ENCODE measurements around the gene LARGE1.

LARGE1 gene

DNA sequence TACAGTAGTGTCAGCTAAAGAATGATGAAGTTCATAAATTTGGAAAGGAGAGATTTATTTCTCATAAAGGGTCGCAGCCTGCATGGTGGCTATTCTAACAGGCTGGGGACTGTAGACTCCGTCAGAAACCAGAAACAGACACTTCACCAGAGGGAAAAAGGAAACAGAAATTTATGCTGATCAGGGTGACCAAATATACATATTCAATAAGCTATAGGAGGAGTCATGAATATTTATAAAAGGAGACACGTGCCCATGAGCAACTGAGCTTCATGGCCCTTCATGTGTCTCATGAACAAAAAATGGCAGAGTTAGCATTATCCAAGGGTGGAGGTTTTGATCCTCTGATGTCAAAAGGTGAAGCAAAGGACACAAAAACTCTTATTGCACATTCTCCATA is 392.1 kb downstream of the LARGE1 start:
- Histone ChIP-seq H3K27me3 (ENCODE audit: control insufficient read depth in 1 of 2, insufficient read depth in 2 of 2, low read length in 2 of 2) (no peaks in the 10 kb centered on the region), H3K9me3 (ENCODE audit: control insufficient read depth in 2 of 2, low read length in 2 of 2) (no peaks in the 10 kb centered on the region), H3K36me3 (ENCODE audit: control insufficient read depth in 2 of 2, insufficient read depth in 2 of 2, low read length in 2 of 2) (no peaks in the 10 kb centered on the region), H3K9ac (ENCODE audit: low read length in 2 of 2) (no peak overlapping the region), H3K4me3 (ENCODE audit: low read length in 2 of 2) (no peak overlapping the region), H3K27ac (ENCODE audit: low read length) (no peak overlapping the region), H3K4me1 (ENCODE audit: control insufficient read depth, insufficient read depth, low read length) (no peaks in the 10 kb centered on the region)

- no peak overlapping the region for H3K4me3 ChIP-seq (ENCODE audit: low read length in 2 of 2)
- H3K36me3 ChIP-seq (ENCODE audit: control insufficient read depth in 2 of 2, insufficient read depth in 2 of 2, low read length in 2 of 2), result no peaks in the 10 kb centered on the region
- H3K27me3 ChIP-seq (ENCODE audit: control insufficient read depth in 1 of 2, insufficient read depth in 2 of 2, low read length in 2 of 2), result no peaks in the 10 kb centered on the region
- H3K9ac ChIP-seq (ENCODE audit: low read length in 2 of 2), result no peak overlapping the region
- no peaks in the 10 kb centered on the region for H3K9me3 ChIP-seq (ENCODE audit: control insufficient read depth in 2 of 2, low read length in 2 of 2)
- no peak overlapping the region for H3K27ac ChIP-seq (ENCODE audit: low read length)
- no peaks in the 10 kb centered on the region for H3K4me1 ChIP-seq (ENCODE audit: control insufficient read depth, insufficient read depth, low read length)
Observed at GRCh38 chr22:33526434-33527107, 393.7 kb downstream of the LARGE1 start.

- no peaks in the 10 kb centered on the region for H3K4me1 ChIP-seq (ENCODE audit: control insufficient read depth, insufficient read depth, low read length)
- H3K36me3 ChIP-seq (ENCODE audit: control insufficient read depth in 2 of 2, insufficient read depth in 2 of 2, low read length in 2 of 2), result no peaks in the 10 kb centered on the region
- no peak overlapping the region for H3K4me3 ChIP-seq (ENCODE audit: low read length in 2 of 2)
- no peak overlapping the region for H3K27ac ChIP-seq (ENCODE audit: low read length)
- no peak overlapping the region for H3K9ac ChIP-seq (ENCODE audit: low read length in 2 of 2)
- no peaks in the 10 kb centered on the region for H3K27me3 ChIP-seq (ENCODE audit: control insufficient read depth in 1 of 2, insufficient read depth in 2 of 2, low read length in 2 of 2)
- H3K9me3 ChIP-seq (ENCODE audit: control insufficient read depth in 2 of 2, low read length in 2 of 2), result peaks cover 0 to 5% of the 10 kb centered on the region in 2 donors
Observed at GRCh38 chr22:33524511-33525260, 395.6 kb downstream of the LARGE1 start.

GRCh38 chr22:33521879-33522665 is 398.2 kb downstream of the LARGE1 start:
- H3K4me3 ChIP-seq (ENCODE audit: low read length in 2 of 2), result no peak overlapping the region
- no peaks in the 10 kb centered on the region for H3K36me3 ChIP-seq (ENCODE audit: control insufficient read depth in 2 of 2, insufficient read depth in 2 of 2, low read length in 2 of 2)
- H3K27me3 ChIP-seq (ENCODE audit: control insufficient read depth in 1 of 2, insufficient read depth in 2 of 2, low read length in 2 of 2), result no peaks in the 10 kb centered on the region
- no peak overlapping the region for H3K9ac ChIP-seq (ENCODE audit: low read length in 2 of 2)
- H3K4me1 ChIP-seq (ENCODE audit: control insufficient read depth, insufficient read depth, low read length), result peaks cover 8% of the 10 kb centered on the region
- H3K27ac ChIP-seq (ENCODE audit: low read length), result no peak overlapping the region
- H3K9me3 ChIP-seq (ENCODE audit: control insufficient read depth in 2 of 2, low read length in 2 of 2), result peaks cover 0 to 5% of the 10 kb centered on the region in 2 donors

DNA sequence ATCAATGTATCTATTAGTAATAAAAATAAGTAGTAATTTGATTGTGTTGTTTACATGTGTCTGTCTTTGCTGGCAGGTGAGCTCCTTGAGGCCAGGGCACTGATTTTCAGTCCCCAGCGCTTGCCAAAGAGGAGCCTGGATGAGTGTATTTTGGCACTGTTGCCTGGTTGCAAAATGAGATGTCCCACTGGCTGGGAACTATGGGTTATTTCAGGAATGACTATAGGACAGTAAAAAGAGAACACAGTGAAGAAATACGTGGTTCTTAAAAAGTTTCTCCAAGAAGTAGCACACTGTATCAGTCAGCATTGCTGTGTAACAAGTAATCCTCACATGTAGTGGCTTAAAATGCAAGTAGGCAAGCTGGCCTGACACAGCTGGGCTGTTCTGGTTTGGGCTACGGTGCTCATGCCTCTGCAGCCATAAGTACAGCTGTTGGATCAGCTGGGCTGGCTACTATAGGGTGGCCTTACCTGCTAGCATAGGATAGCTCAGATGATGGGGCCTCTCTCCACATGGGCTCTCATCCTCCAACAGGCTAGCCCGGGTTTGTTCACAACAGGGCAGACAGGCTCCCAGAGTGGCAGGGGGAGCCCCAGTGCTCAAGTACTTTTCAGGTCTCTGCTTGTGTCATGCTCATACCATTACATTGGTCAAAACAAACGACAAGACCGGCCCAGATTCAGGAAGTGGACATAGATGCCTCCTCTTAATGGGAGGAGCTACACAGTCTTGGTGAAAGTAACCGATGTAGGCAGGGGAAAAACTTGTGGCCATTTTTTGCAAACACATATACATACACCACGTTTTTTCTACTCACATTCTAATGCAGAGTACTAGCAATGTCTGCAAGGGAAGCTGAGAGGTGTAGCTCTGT is 399.1 kb downstream of the LARGE1 start:
- H3K9ac ChIP-seq (ENCODE audit: low read length in 2 of 2), result no peak overlapping the region
- peaks cover 0 to 5% of the 10 kb centered on the region in 2 donors for H3K9me3 ChIP-seq (ENCODE audit: control insufficient read depth in 2 of 2, low read length in 2 of 2)
- H3K27me3 ChIP-seq (ENCODE audit: control insufficient read depth in 1 of 2, insufficient read depth in 2 of 2, low read length in 2 of 2), result no peaks in the 10 kb centered on the region
- H3K4me3 ChIP-seq (ENCODE audit: low read length in 2 of 2), result no peak overlapping the region
- H3K4me1 ChIP-seq (ENCODE audit: control insufficient read depth, insufficient read depth, low read length), result peaks cover 8% of the 10 kb centered on the region
- no peaks in the 10 kb centered on the region for H3K36me3 ChIP-seq (ENCODE audit: control insufficient read depth in 2 of 2, insufficient read depth in 2 of 2, low read length in 2 of 2)
- H3K27ac ChIP-seq (ENCODE audit: low read length), result no peak overlapping the region

DNA sequence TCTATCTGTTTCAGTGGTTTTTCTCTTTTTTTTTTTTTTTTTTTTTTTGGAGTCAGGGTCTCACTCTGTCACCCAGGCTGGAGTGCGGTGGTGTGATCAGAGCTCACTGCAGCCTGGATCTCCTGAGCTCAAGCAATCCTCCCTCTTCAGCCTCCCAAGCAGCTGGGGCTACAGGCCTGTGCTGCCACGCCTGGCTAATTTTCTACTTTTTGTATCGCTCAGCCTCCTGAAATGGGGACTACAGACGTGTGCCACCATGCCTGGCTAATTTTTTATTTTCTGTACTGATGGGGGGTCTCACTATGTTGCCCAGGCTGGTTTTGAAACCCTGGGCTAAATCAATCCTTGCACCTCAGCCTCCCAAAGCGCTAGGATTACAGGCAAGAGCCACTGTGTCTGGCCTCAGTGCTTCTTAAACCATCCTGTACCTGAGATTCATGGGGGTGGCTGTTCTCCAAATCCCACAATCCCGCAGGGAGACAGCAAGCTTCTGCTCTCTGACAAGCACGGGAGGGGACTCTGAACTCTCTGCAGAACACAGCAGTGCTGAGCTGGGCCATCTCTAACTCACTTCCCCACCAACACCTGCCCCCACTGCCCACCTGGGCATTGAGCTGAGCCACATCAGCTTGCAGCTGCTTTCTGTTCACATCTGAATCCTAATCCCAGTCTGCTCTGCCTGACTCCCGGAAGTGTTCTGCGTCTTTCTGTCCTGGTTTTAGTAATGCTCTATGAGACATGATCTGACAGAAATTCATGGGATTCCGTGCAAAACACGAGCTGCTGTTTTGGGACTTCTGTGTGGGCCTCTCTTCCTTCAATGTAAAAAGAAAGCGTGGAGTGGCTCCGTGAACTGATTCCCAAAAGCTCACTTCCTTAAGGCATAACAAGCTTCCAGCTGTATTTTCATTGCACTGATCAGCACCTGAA is 400.0 kb downstream of the LARGE1 start:
- Histone ChIP-seq H3K27me3 (ENCODE audit: control insufficient read depth in 1 of 2, insufficient read depth in 2 of 2, low read length in 2 of 2) (no peaks in the 10 kb centered on the region), H3K27ac (ENCODE audit: low read length) (no peak overlapping the region), H3K4me1 (ENCODE audit: control insufficient read depth, insufficient read depth, low read length) (peaks cover 8% of the 10 kb centered on the region), H3K9ac (ENCODE audit: low read length in 2 of 2) (no peak overlapping the region), H3K9me3 (ENCODE audit: control insufficient read depth in 2 of 2, low read length in 2 of 2) (peaks cover 0 to 5% of the 10 kb centered on the region in 2 donors), H3K4me3 (ENCODE audit: low read length in 2 of 2) (no peak overlapping the region), H3K36me3 (ENCODE audit: control insufficient read depth in 2 of 2, insufficient read depth in 2 of 2, low read length in 2 of 2) (no peaks in the 10 kb centered on the region)

DNA sequence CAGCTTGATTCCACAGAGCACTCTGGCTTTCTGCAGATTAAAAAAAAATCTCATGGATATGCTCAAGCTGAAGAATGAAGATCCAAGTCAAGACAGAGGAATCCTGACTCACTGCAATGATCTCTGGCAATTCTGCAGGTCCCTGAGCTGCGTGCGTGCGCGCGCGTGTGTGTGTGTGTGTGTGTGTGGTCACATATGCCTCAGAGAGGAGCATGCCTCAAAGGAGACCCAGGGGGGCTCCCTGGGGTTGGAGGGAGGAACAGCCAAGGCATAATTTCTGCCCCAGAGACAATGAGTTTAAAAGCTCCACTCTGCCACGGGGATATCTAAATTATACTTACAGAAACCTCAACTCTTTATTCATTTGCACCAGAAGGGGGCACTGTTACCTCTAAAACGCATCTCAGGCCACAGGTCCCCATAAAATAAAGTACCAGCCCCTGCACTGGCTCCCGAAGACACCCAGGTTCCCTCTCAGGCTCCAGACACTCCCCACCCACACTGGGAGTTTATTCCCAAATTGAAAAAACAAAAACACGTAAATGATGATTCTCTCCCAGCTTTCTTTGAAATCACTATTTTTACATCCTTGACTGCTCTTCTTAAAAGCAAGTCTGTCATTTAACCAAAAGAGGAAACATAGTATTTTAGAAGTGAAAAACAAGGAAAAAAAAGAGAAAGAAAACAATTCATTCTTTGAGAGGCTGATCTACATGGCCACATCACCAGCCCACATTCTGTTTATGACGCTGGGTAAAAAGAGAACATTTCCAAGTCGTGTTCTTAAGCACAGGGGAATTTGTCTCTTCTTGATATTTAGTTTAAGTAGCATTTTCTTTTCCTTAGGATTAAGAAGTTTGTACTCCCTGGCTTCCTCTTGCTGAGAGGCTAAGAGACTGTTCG is 401.0 kb downstream of the LARGE1 start:
- Histone ChIP-seq H3K36me3 (ENCODE audit: control insufficient read depth in 2 of 2, insufficient read depth in 2 of 2, low read length in 2 of 2) (no peaks in the 10 kb centered on the region), H3K4me1 (ENCODE audit: control insufficient read depth, insufficient read depth, low read length) (peaks cover 8% of the 10 kb centered on the region), H3K9ac (ENCODE audit: low read length in 2 of 2) (no peak overlapping the region), H3K4me3 (ENCODE audit: low read length in 2 of 2) (no peak overlapping the region), H3K27me3 (ENCODE audit: control insufficient read depth in 1 of 2, insufficient read depth in 2 of 2, low read length in 2 of 2) (no peaks in the 10 kb centered on the region), H3K9me3 (ENCODE audit: control insufficient read depth in 2 of 2, low read length in 2 of 2) (peaks cover 0 to 5% of the 10 kb centered on the region in 2 donors), H3K27ac (ENCODE audit: low read length) (no peak overlapping the region)

DNA sequence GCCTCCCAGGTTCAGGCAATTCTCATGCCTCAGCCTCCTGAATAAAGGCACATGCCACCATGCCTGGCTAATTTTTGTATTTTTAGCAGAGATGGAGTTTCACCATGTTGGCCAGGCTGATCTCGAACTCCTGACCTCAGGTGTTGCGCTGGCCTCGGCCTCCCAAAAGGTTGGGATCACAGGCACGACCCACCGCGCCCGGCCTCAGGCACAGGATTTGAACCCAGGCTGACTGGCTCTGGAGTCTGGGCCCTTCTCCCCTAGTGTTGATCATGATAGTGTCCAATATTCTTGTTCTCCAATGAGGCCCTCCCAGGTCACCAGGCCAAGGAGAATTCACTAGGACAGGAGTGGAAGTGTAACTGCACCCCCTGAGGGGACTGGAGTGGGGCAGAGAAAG is 401.9 kb downstream of the LARGE1 start:
- no peak overlapping the region for H3K9ac ChIP-seq (ENCODE audit: low read length in 2 of 2)
- no peak overlapping the region for H3K27ac ChIP-seq (ENCODE audit: low read length)
- H3K4me1 ChIP-seq (ENCODE audit: control insufficient read depth, insufficient read depth, low read length), result peaks cover 12% of the 10 kb centered on the region
- H3K9me3 ChIP-seq (ENCODE audit: control insufficient read depth in 2 of 2, low read length in 2 of 2), result peaks cover 0 to 5% of the 10 kb centered on the region in 2 donors
- H3K36me3 ChIP-seq (ENCODE audit: control insufficient read depth in 2 of 2, insufficient read depth in 2 of 2, low read length in 2 of 2), result no peaks in the 10 kb centered on the region
- no peaks in the 10 kb centered on the region for H3K27me3 ChIP-seq (ENCODE audit: control insufficient read depth in 1 of 2, insufficient read depth in 2 of 2, low read length in 2 of 2)
- no peak overlapping the region for H3K4me3 ChIP-seq (ENCODE audit: low read length in 2 of 2)

DNA sequence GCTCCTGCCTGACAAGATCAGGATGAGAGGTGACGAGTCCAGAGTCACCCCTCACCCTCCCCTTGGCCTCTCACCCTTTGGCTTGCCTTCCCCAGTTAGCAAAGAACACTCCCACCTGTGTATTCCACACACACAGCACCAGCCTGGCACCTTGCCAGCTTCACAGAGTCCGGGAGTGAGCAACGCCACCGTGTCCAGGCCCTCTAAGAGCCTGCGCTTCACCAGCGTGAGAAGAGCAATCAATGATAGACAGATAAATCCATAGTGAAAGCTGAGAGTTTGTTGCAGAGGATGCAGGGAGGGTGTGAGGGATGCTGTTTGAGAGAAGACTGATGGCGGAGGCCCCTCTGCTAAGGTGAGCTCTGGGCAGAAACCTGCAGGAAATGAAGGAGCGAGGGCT is 404.5 kb downstream of the LARGE1 start:
- Histone ChIP-seq H3K9ac (ENCODE audit: low read length in 2 of 2) (no peak overlapping the region), H3K4me3 (ENCODE audit: low read length in 2 of 2) (no peak overlapping the region), H3K36me3 (ENCODE audit: control insufficient read depth in 2 of 2, insufficient read depth in 2 of 2, low read length in 2 of 2) (no peaks in the 10 kb centered on the region), H3K9me3 (ENCODE audit: control insufficient read depth in 2 of 2, low read length in 2 of 2) (peaks cover 0 to under 1% of the 10 kb centered on the region in 2 donors), H3K27ac (ENCODE audit: low read length) (no peak overlapping the region), H3K4me1 (ENCODE audit: control insufficient read depth, insufficient read depth, low read length) (peaks cover 17% of the 10 kb centered on the region), H3K27me3 (ENCODE audit: control insufficient read depth in 1 of 2, insufficient read depth in 2 of 2, low read length in 2 of 2) (no peaks in the 10 kb centered on the region)

Measured in stomach smooth muscle (tissue), 2 donors.